IPS-20b (cell line): ENCODE measurements around the gene EPX.
"Not testable (repeated sequence)": the region's sequence is repeated elsewhere in the genome, so short reads cannot be mapped to it uniquely, and the experiment has no call there.

ENCODE experiments used
- H3K27ac ChIP-seq: one replicate; pipeline ENCODE4 v1.5.1; 2013; ENCODE audit warnings: low read length
- H3K27me3 ChIP-seq: 2 replicates; pipeline ENCODE4 v1.6.1; 2013; ENCODE audit warnings: mild to moderate bottlenecking, low read length, inconsistent platforms; ENCODE audit not compliant: insufficient read depth
- H3K36me3 ChIP-seq: 2 replicates; pipeline ENCODE4 v1.6.1; 2013; ENCODE audit warnings: low read depth, mild to moderate bottlenecking, inconsistent platforms, low read length, moderate library complexity; ENCODE audit not compliant: insufficient read depth
- H3K4me1 ChIP-seq: 2 replicates; pipeline ENCODE4 v1.6.1; 2013; ENCODE audit warnings: mild to moderate bottlenecking, control low read depth, inconsistent platforms, low read length, moderate library complexity; ENCODE audit not compliant: insufficient read depth
- H3K4me3 ChIP-seq: 2 replicates; pipeline ENCODE4 v1.5.1; 2013; ENCODE audit warnings: mild to moderate bottlenecking, low read length, inconsistent platforms
- H3K9ac ChIP-seq: 2 replicates; pipeline ENCODE4 v1.6.1; 2013; ENCODE audit warnings: low read depth, mild to moderate bottlenecking, inconsistent platforms, low read length, moderate library complexity
- H3K9me3 ChIP-seq: 2 replicates; pipeline ENCODE4 v1.6.1; 2013; ENCODE audit warnings: mild to moderate bottlenecking, low read depth, low read length, inconsistent platforms; ENCODE audit not compliant: insufficient read depth

EPX gene, protein sequence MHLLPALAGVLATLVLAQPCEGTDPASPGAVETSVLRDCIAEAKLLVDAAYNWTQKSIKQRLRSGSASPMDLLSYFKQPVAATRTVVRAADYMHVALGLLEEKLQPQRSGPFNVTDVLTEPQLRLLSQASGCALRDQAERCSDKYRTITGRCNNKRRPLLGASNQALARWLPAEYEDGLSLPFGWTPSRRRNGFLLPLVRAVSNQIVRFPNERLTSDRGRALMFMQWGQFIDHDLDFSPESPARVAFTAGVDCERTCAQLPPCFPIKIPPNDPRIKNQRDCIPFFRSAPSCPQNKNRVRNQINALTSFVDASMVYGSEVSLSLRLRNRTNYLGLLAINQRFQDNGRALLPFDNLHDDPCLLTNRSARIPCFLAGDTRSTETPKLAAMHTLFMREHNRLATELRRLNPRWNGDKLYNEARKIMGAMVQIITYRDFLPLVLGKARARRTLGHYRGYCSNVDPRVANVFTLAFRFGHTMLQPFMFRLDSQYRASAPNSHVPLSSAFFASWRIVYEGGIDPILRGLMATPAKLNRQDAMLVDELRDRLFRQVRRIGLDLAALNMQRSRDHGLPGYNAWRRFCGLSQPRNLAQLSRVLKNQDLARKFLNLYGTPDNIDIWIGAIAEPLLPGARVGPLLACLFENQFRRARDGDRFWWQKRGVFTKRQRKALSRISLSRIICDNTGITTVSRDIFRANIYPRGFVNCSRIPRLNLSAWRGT

DNA sequence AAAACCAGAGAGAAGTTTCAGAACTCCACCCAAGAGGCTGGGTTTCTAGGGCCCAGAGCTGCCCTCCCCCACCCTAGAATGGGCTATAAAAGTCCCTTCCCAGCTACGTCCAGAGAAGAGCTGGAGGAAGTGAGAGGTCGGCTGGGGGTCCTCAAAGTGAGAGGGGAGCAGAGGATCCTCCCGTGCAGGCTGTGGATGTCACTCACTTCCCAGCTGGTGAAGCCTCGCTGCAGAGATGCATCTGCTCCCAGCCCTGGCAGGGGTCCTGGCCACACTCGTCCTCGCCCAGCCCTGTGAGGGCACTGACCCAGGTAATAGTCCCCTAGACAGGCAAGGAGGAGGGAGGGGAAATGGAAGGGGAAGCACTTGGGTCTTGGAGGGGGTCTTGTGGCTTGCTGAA lies at the start of gene EPX:
Gene EPX, plus strand, starts transcription at position 115 of the 400 bp plus-strand sequence. Its CDS starts 121 bp downstream, at position 236.
- Histone ChIP-seq H3K9me3 (no peaks in the 10 kb centered on the region), H3K27me3 (no peaks in the 10 kb centered on the region; the same call in 1 of the 2 replicates), H3K4me1 (no peaks in the 10 kb centered on the region), H3K4me3 (no peak within 1 kb of the TSS), H3K27ac (no peak within 1 kb of the TSS), H3K36me3 (no peaks in the 10 kb centered on the region), H3K9ac (no peak within 1 kb of the TSS)

- H3K4me3 ChIP-seq, H3K9ac ChIP-seq, H3K27ac ChIP-seq, H3K27me3 ChIP-seq, H3K36me3 ChIP-seq, H3K4me1 ChIP-seq: not testable (repeated sequence)
- peaks cover 16% of the 10 kb centered on the region; the same call in 1 of the 2 replicates for H3K9me3 ChIP-seq
These were observed 49.2 kb upstream of the EPX start for GRCh38 chr17:58143335-58143734.

DNA sequence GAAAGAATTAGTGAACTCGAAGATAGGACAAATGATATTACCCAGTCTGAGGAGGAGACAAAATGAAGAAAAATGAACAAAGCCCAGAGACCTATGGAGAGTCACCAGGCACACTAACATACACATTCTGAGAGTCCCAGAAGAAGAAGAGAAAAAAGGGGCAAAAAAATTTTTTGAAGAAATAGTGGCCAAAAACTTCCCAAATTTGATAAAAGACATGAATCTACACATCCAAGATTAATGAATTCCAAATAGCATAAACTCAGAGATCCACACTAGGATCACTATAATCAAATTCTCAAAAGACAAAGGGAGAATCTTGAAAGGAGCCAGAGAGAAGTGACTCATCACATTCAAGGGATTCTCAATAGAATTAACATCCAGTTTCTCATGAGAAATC lies 47.7 kb upstream of the EPX start:
- H3K9ac ChIP-seq, result no peak overlapping the region
- no peak overlapping the region for H3K4me3 ChIP-seq
- no peaks in the 10 kb centered on the region for H3K36me3 ChIP-seq
- peaks cover 20% of the 10 kb centered on the region for H3K27me3 ChIP-seq
- no peaks in the 10 kb centered on the region for H3K4me1 ChIP-seq
- H3K27ac ChIP-seq, result no peak overlapping the region
- H3K9me3 ChIP-seq, result peaks cover 16% of the 10 kb centered on the region; the same call in 1 of the 2 replicates

GRCh38 chr17:58147930-58148434 lies 44.5 kb upstream of the EPX start, which contains the start of gene OR4D1:
Gene OR4D1 (plus strand): TSS chr17:58148384. CDS start chr17:58155154, 6,770 bp downstream.
- Histone ChIP-seq H3K36me3 (no peaks in the 10 kb centered on the region), H3K4me1 (no peaks in the 10 kb centered on the region), H3K27ac (no peak within 1 kb of the TSS), H3K9me3 (peaks cover 16% of the 10 kb centered on the region; the same call in 1 of the 2 replicates), H3K9ac (no peak within 1 kb of the TSS), H3K27me3 (peaks cover 38% of the 10 kb centered on the region), H3K4me3 (no peak within 1 kb of the TSS)

DNA sequence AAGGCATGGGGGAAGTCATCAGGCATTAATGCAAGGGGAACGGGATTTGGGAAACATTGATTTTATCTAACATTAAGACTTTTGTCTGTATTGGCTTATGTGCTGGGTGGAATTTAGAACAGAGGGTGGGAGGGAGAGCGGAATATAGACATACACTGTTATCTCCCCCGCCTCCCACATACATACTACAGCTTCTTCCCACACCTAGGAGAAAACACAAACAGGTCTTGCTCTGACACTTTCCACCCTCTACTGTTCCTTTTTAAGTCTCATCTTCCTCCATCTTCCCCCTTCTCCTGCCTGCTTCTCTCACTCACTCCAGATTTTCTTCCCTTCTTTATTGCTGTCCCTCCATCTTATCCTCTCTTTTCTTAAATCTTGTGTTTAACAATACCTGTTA lies 43.9 kb upstream of the EPX start:
- Histone ChIP-seq H3K9ac (no peak overlapping the region), H3K9me3 (peaks cover 14% of the 10 kb centered on the region; the same call in 1 of the 2 replicates), H3K36me3 (no peaks in the 10 kb centered on the region), H3K27ac (no peak overlapping the region), H3K27me3 (peaks cover 41% of the 10 kb centered on the region), H3K4me3 (no peak overlapping the region), H3K4me1 (no peaks in the 10 kb centered on the region)

DNA sequence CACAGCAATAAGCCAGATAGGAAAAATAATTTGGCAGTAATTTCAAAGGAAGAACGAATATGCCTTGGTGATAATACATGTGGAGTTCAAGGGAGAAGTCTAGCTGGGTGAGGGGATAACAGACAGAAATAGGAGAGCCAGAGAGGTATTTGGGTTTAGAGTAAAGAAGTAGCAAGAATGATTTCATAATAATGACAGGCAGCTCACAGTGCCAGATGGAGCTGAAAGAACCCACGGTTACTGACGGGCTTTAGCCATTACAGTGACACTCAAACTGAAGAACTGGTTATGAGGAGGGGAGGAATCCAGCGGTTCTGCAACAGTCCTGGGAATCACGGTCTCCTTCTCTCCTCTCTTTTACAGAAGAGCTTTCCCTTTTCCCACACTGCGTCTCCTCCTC lies 42.1 kb upstream of the EPX start:
- Histone ChIP-seq H3K4me1 (no peaks in the 10 kb centered on the region), H3K27me3 (peaks cover 54% of the 10 kb centered on the region), H3K9ac (no peak overlapping the region), H3K36me3 (no peaks in the 10 kb centered on the region), H3K4me3 (no peak overlapping the region), H3K27ac (no peak overlapping the region), H3K9me3 (no peaks in the 10 kb centered on the region)

- Histone ChIP-seq H3K36me3 (no peaks in the 10 kb centered on the region), H3K4me3 (no peak overlapping the region), H3K9ac (no peak overlapping the region), H3K9me3 (no peaks in the 10 kb centered on the region), H3K27me3 (peaks cover 77% of the 10 kb centered on the region), H3K27ac (no peak overlapping the region), H3K4me1 (no peaks in the 10 kb centered on the region)
These were observed 39.5 kb upstream of the EPX start for GRCh38 chr17:58153046-58153445.

GRCh38 chr17:58153671-58154070 lies 38.9 kb upstream of the EPX start:
- H3K4me1 ChIP-seq, result no peaks in the 10 kb centered on the region
- no peak overlapping the region for H3K27ac ChIP-seq
- H3K9me3 ChIP-seq, result no peaks in the 10 kb centered on the region
- H3K36me3 ChIP-seq, result no peaks in the 10 kb centered on the region
- H3K27me3 ChIP-seq, result peaks cover 76% of the 10 kb centered on the region
- H3K4me3 ChIP-seq, result no peak overlapping the region
- H3K9ac ChIP-seq, result no peak overlapping the region

DNA sequence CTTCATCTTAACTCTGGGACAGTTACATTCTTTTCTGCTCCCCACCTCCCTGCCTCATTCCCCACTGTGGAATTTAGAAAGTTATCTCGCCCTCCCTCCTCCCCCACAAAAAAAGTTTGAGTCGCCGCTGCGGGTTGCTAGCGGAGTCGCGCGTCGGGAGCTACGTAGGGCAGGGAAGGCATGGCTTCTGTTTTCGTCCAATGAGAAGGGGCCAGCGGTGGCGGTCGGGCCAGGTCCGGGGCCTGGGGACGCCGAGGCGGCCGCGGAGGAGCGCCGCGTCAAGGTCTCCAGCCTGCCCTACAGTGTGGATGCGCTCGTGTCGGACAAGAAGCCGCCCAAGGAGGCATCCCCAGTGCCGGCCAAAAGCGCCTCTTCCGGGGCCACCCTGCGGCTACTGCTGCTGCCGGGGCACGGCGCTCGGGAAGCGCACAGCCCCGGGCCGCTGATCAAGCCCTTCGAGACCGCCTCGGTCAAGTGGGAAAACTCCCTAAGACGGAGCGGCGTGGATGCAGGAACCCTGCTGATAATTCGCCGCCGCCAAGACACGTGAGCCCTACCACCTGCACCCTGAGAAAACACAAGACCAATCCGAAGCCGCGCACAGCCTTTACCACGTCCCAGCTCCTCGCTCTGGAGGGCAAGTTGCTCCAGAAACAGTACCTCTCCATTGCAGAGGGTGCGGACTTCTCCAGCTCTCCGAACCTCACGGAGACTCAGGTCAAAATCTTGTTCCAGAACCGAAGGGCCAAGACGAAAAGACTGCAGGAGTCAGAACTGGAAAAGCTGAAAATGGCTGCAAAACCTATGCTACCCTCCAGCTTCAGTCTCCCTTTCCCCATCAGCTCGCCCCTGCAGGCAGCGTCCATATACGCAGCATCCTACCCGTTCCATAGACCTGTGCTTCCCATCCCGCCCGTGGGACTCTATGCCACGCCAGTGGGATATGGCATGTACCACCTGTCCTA lies 35.4 kb upstream of the EPX start:
- peaks cover 80% of the 10 kb centered on the region for H3K27me3 ChIP-seq
- peak overlapping the region; percentile 88 for H3K4me3 ChIP-seq
- no peaks in the 10 kb centered on the region for H3K4me1 ChIP-seq

GRCh38 chr17:58158181-58158580 lies 34.3 kb upstream of the EPX start:
- Histone ChIP-seq H3K27ac (no peak overlapping the region), H3K4me1 (no peaks in the 10 kb centered on the region), H3K27me3 (peaks cover 75% of the 10 kb centered on the region), H3K9me3 (no peaks in the 10 kb centered on the region), H3K36me3 (no peaks in the 10 kb centered on the region), H3K9ac (no peak overlapping the region), H3K4me3 (no peak overlapping the region)

More for the DNA sequence above, 35.4 kb upstream of the EPX start:
- no peak overlapping the region for H3K27ac ChIP-seq
- H3K9me3 ChIP-seq, result no peaks in the 10 kb centered on the region
- H3K9ac ChIP-seq, result peak overlapping the region; percentile 76; the same call in 1 of the 2 replicates
- no peaks in the 10 kb centered on the region for H3K36me3 ChIP-seq

DNA sequence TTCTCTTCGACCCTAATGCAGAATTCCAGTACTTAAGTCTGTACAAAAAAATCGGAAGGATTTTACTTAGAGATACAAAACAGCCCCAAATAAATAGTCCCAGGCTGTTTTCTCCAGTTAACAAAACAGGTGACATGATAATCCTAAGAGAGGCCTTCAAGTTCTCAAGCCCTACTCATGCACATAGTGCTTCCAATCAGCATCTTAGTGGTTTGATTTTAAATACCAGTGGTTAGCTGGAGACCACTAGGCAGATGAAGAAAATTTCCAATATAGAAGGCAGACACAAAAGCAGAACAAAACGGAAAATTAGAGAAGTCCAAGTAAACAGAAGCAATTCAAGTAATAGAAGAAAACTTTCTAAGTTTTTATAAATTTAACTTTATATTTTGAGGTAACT lies 31.0 kb upstream of the EPX start:
- H3K9me3 ChIP-seq, result no peaks in the 10 kb centered on the region
- no peaks in the 10 kb centered on the region for H3K36me3 ChIP-seq
- H3K27ac ChIP-seq, result no peak overlapping the region
- H3K27me3 ChIP-seq, result peaks cover 76% of the 10 kb centered on the region
- H3K4me1 ChIP-seq, result no peaks in the 10 kb centered on the region
- no peak overlapping the region for H3K4me3 ChIP-seq
- H3K9ac ChIP-seq, result no peak overlapping the region
